SK-N-SH treated with all-trans-retinoic acid at 6 μM for 48 hours (cell line): ENCODE measurements around the gene ARHGEF12.

Source experiments
- ATAC-seq: fragments of 200-7000 bp; cut with Tn5 transposase; 3 replicates; pipeline ENCODE4 v1.9.1; 2020; ENCODE audit warnings: mild to moderate bottlenecking, moderate library complexity
- BACH2 ChIP-seq: fragments of 250-450 bp; sonication (Bioruptor Pico); IDR thresholded peaks from 2 replicates; pipeline ENCODE4 v1.9.0; 2021; ENCODE audit warnings: mild to moderate bottlenecking, borderline replicate concordance
- CSDC2 ChIP-seq: fragments of 250-450 bp; sonication (Bioruptor Pico); IDR thresholded peaks from 2 replicates; pipeline ENCODE4 v1.5.0; 2020; ENCODE audit warnings: mild to moderate bottlenecking, moderate library complexity
- ESRRG ChIP-seq: fragments of 250-450 bp; sonication (Bioruptor Pico); IDR thresholded peaks from 2 replicates; pipeline ENCODE4 v1.6.1; 2021; ENCODE audit warnings: mild to moderate bottlenecking
- ISL1 ChIP-seq: fragments of 250-450 bp; sonication (Bioruptor Pico); IDR thresholded peaks from 2 replicates; pipeline ENCODE4 v2.1.2; 2022; ENCODE audit warnings: mild to moderate bottlenecking, moderate library complexity
- PPARA ChIP-seq: fragments of 250-450 bp; sonication (Bioruptor Pico); IDR thresholded peaks from 2 replicates; pipeline ENCODE4 v1.5.0; 2020; ENCODE audit warnings: mild to moderate bottlenecking, borderline replicate concordance
- RARB ChIP-seq: fragments of 250-450 bp; sonication (Bioruptor Pico); IDR thresholded peaks from 2 replicates; pipeline ENCODE4 v1.8.0; 2021; ENCODE audit warnings: mild to moderate bottlenecking, moderate library complexity
- SNAI2 ChIP-seq: fragments of 250-450 bp; sonication (Bioruptor Pico); IDR thresholded peaks from 2 replicates; pipeline ENCODE4 v1.5.0; 2020; ENCODE audit warnings: mild to moderate bottlenecking, moderate library complexity
- TCF4 ChIP-seq: fragments of 250-450 bp; sonication (Bioruptor Pico); IDR thresholded peaks from 2 replicates; pipeline ENCODE4 v1.8.0; 2021; ENCODE audit warnings: mild to moderate bottlenecking, moderate library complexity, borderline replicate concordance
- TOX ChIP-seq: fragments of 250-450 bp; sonication (Bioruptor Pico); IDR thresholded peaks from 2 replicates; pipeline ENCODE4 v1.8.0; 2021; ENCODE audit warnings: mild to moderate bottlenecking, moderate library complexity, borderline replicate concordance
- ZFP30 ChIP-seq: fragments of 450-650 bp; formaldehyde crosslinking; IDR thresholded peaks from 2 replicates; pipeline ENCODE4 v1.5.0; 2022; ENCODE audit warnings: mild to moderate bottlenecking, moderate library complexity
- ZNF70 ChIP-seq: fragments of 450-650 bp; formaldehyde crosslinking; IDR thresholded peaks from 2 replicates; pipeline ENCODE4 v1.5.0; 2020; ENCODE audit warnings: mild to moderate bottlenecking, moderate library complexity
- ZNF8 ChIP-seq: fragments of 450-650 bp; formaldehyde crosslinking; IDR thresholded peaks from 2 replicates; pipeline ENCODE4 v1.5.0; 2020; ENCODE audit warnings: mild to moderate bottlenecking, moderate library complexity
- TF ChIP-seq, protein P1 (sequence below): fragments of 250-450 bp; sonication (Bioruptor Pico); IDR thresholded peaks from 2 replicates; pipeline ENCODE4 v1.5.0; 2020; ENCODE audit warnings: mild to moderate bottlenecking, moderate library complexity
- TF ChIP-seq, protein P2 (sequence below): fragments of 250-450 bp; sonication (Bioruptor Pico); IDR thresholded peaks from 2 replicates; pipeline ENCODE4 v1.8.0; 2021; ENCODE audit warnings: low read depth, mild to moderate bottlenecking, moderate library complexity, borderline replicate concordance
- TF ChIP-seq, protein P3 (sequence below): fragments of 250-450 bp; sonication (Bioruptor Pico); IDR thresholded peaks from 2 replicates; pipeline ENCODE4 v1.8.0; 2020; ENCODE audit warnings: mild to moderate bottlenecking, moderate library complexity, borderline replicate concordance

Gene ARHGEF12

GRCh38 chr11:120520091-120520822 is 184.0 kb downstream of the ARHGEF12 start:
- no peak for ATAC-seq

DNA sequence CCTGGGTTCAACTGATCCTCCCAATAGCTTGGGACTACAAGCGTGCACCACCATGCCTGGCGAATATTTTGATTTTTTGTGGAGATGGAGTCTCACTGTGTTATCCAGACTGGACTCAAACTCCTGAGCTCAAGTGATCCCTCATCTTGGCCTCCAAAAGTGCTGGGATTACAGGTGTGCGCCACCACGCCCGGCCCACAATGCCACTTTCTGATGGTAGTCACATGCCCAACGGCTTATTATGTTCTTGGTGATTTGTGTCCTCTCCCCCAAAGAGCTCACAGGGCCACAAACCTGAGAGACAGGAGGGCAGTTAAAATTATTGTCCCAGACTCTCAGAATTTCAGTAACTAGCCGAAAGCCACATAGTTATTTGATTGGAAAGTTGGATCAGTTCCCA is 185.0 kb downstream of the ARHGEF12 start:
- ATAC-seq, result no peak
- TF ChIP-seq, protein P1, sequence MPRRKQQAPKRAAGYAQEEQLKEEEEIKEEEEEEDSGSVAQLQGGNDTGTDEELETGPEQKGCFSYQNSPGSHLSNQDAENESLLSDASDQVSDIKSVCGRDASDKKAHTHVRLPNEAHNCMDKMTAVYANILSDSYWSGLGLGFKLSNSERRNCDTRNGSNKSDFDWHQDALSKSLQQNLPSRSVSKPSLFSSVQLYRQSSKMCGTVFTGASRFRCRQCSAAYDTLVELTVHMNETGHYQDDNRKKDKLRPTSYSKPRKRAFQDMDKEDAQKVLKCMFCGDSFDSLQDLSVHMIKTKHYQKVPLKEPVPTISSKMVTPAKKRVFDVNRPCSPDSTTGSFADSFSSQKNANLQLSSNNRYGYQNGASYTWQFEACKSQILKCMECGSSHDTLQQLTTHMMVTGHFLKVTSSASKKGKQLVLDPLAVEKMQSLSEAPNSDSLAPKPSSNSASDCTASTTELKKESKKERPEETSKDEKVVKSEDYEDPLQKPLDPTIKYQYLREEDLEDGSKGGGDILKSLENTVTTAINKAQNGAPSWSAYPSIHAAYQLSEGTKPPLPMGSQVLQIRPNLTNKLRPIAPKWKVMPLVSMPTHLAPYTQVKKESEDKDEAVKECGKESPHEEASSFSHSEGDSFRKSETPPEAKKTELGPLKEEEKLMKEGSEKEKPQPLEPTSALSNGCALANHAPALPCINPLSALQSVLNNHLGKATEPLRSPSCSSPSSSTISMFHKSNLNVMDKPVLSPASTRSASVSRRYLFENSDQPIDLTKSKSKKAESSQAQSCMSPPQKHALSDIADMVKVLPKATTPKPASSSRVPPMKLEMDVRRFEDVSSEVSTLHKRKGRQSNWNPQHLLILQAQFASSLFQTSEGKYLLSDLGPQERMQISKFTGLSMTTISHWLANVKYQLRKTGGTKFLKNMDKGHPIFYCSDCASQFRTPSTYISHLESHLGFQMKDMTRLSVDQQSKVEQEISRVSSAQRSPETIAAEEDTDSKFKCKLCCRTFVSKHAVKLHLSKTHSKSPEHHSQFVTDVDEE (CRISPR knock-in tag), result no peak
- no peak for TF ChIP-seq ISL1 (CRISPR knock-in tag)
- no peak for TF ChIP-seq CSDC2 (CRISPR knock-in tag)
- no peak for TF ChIP-seq ZNF8 (CRISPR knock-in tag)
- TF ChIP-seq, protein P2, sequence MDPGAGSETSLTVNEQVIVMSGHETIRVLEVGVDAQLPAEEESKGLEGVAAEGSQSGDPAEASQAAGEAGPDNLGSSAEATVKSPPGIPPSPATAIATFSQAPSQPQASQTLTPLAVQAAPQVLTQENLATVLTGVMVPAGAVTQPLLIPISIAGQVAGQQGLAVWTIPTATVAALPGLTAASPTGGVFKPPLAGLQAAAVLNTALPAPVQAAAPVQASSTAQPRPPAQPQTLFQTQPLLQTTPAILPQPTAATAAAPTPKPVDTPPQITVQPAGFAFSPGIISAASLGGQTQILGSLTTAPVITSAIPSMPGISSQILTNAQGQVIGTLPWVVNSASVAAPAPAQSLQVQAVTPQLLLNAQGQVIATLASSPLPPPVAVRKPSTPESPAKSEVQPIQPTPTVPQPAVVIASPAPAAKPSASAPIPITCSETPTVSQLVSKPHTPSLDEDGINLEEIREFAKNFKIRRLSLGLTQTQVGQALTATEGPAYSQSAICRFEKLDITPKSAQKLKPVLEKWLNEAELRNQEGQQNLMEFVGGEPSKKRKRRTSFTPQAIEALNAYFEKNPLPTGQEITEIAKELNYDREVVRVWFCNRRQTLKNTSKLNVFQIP (CRISPR knock-in tag), result no peak
- TF ChIP-seq, protein P3, sequence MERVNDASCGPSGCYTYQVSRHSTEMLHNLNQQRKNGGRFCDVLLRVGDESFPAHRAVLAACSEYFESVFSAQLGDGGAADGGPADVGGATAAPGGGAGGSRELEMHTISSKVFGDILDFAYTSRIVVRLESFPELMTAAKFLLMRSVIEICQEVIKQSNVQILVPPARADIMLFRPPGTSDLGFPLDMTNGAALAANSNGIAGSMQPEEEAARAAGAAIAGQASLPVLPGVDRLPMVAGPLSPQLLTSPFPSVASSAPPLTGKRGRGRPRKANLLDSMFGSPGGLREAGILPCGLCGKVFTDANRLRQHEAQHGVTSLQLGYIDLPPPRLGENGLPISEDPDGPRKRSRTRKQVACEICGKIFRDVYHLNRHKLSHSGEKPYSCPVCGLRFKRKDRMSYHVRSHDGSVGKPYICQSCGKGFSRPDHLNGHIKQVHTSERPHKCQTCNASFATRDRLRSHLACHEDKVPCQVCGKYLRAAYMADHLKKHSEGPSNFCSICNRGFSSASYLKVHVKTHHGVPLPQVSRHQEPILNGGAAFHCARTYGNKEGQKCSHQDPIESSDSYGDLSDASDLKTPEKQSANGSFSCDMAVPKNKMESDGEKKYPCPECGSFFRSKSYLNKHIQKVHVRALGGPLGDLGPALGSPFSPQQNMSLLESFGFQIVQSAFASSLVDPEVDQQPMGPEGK (CRISPR knock-in tag), result no peak
- TF ChIP-seq SNAI2 (CRISPR knock-in tag), result no peak
- no peak for TF ChIP-seq BACH2 (CRISPR knock-in tag)
- no peak for TF ChIP-seq ZFP30
- no peak for TF ChIP-seq ZNF70 (CRISPR knock-in tag)
- TF ChIP-seq, all 23 proteins: peak for 0

More at GRCh38 chr11:120520091-120520822, 184.0 kb downstream of the ARHGEF12 start:
- no peak for TF ChIP-seq ISL1 (CRISPR knock-in tag)
- TF ChIP-seq, protein P2 (CRISPR knock-in tag), result no peak
- TF ChIP-seq TCF4 (CRISPR knock-in tag), result no peak
- no peak for TF ChIP-seq SNAI2 (CRISPR knock-in tag)
- TF ChIP-seq TOX, result no peak
- no peak for TF ChIP-seq ZNF70 (CRISPR knock-in tag)
- TF ChIP-seq RARB (CRISPR knock-in tag), result no peak
- TF ChIP-seq, protein P3 (CRISPR knock-in tag), result no peak
- no peak for TF ChIP-seq ESRRG (CRISPR knock-in tag)
- no peak for TF ChIP-seq PPARA (CRISPR knock-in tag)

DNA sequence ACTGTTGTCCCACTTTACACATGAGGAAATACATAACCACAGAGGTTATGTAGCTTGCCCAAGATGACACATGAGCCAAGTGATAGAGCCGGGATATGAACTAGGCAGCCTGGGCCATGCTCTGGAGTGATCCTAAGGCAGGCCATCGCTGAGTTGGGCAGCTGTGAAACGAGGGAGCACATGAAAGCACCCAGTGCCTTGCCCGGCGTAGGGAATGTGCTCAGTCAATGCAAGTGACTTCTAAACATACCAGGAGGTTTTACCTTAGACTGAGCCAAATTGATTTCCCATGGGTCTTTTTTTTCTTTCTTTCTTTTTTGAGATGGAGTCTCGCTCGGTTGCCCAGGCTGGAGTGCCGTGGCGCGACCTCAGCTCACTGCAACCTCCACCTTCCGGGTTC is 185.8 kb downstream of the ARHGEF12 start:
- ATAC-seq, result no peak
- TF ChIP-seq CSDC2 (CRISPR knock-in tag), result no peak
- TF ChIP-seq, protein P3 (CRISPR knock-in tag), result no peak
